ENCODE data around the gene PRG2.

- no peak for TF ChIP-seq EZH2phosphoT487 (IDR thresholded peaks at IDR 0.05; ENCODE audit: low read depth, severe bottlenecking, unreplicated experiment)
- TF ChIP-seq EZH2 (IDR thresholded peaks at IDR 0.05; ENCODE audit: borderline replicate concordance) = no peak
- no peak for TF ChIP-seq CTCF (IDR thresholded peaks at IDR 0.05; ENCODE audit: poor library complexity)
These were observed 10.7 kb downstream of the PRG2 start for GRCh38 chr11:57379732-57380131.
